Measurements from ENCODE around the gene FAM78B. TPM values are rescaled to one million over a fixed set of nuclear protein-coding genes. Genes with fewer than 3 reads are reported as not detected.

Gene FAM78B
- polyA plus RNA-seq, 3 donors = not detected

DNA sequence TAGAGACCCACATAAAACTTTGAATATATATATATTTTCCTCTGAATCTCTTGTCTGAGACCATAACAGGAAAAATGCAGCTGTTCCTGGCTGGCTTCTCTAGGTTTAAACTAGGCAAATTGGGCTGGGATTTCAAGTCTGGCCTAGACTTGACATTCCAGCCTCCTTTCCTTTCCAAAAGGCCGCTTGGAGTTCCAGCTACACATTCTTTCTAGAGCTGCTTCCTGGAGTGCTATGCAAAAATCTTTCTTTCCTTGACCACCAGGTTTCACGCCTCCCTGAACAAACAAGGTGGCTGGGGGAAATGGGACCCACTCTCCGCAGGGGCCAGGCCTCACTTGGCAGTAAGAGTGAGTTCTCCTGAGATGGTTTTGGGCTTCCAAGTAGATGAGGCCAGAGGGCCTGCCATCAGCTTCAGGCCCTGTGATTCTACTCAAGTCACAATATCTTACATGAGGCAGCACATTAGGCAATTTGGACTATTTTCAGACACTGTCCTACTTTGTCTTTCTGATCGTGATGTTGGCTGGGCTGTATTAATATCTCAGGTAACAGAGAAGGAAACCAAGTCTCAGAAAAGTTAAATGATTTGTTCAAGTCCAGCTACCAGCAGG lies 102.4 kb downstream of the FAM78B start:
- no peaks in the 10 kb centered on the region for H3K36me3 ChIP-seq (replicated peaks in 1 of 2; ENCODE audit: control insufficient read depth in 1 of 2, insufficient read depth in 2 of 2, low read length in 2 of 2)
- Mint-ChIP-seq H3K9me3 (peaks cover 0 to 5% (median 1%) of the 10 kb centered on the region in 7 donors), H3K4me3 (no peak overlapping the region), H3K27me3 (ENCODE audit: low read depth in 3 of 3) (peaks cover 0 to 4% (median 0%) of the 10 kb centered on the region in 3 donors), H3K36me3 (no peaks in the 10 kb centered on the region), H3K4me1 (no peaks in the 10 kb centered on the region), H3K27ac (no peak overlapping the region)
- no peaks in the 10 kb centered on the region for H3K9me3 ChIP-seq (replicated peaks in 1 of 2; ENCODE audit: control insufficient read depth in 1 of 2, insufficient read depth in 1 of 2, low read length in 2 of 2)
- no peak overlapping the region for H3K4me2 ChIP-seq (replicated peaks; ENCODE audit: extremely low read depth, low read length, poor library complexity, severe bottlenecking)
- intact Hi-C loops (cut with micrococcal nuclease) = no loop called here
- WGBS (ENCODE audit: insufficient coverage) = no CpG with 5 or more reads among the region's 4 CpGs
- no peak overlapping the region for H3K9ac ChIP-seq (ENCODE audit: insufficient read depth, low read length, poor library complexity, severe bottlenecking)
- DNase-seq = no peak
- no peak overlapping the region for H2AFZ ChIP-seq (ENCODE audit: insufficient read depth, low read depth, low read length, poor library complexity, severe bottlenecking)
- H3K4me3 ChIP-seq (replicated peaks in 1 of 3; ENCODE audit: low read depth in 2 of 3, low read length in 3 of 3) = no peak overlapping the region
- no peaks in the 10 kb centered on the region for H4K20me1 ChIP-seq (ENCODE audit: insufficient read depth, low read length)
- TF ChIP-seq, protein P1, sequence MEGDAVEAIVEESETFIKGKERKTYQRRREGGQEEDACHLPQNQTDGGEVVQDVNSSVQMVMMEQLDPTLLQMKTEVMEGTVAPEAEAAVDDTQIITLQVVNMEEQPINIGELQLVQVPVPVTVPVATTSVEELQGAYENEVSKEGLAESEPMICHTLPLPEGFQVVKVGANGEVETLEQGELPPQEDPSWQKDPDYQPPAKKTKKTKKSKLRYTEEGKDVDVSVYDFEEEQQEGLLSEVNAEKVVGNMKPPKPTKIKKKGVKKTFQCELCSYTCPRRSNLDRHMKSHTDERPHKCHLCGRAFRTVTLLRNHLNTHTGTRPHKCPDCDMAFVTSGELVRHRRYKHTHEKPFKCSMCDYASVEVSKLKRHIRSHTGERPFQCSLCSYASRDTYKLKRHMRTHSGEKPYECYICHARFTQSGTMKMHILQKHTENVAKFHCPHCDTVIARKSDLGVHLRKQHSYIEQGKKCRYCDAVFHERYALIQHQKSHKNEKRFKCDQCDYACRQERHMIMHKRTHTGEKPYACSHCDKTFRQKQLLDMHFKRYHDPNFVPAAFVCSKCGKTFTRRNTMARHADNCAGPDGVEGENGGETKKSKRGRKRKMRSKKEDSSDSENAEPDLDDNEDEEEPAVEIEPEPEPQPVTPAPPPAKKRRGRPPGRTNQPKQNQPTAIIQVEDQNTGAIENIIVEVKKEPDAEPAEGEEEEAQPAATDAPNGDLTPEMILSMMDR (IDR thresholded peaks at IDR 0.05) = no peak
- no peaks in the 10 kb centered on the region for H3K79me2 ChIP-seq (ENCODE audit: insufficient read depth, low read length)
- no peak overlapping the region for H3K27ac ChIP-seq (ENCODE audit: low read depth in 1 of 2, low read length in 2 of 2)
- H3K27me3 ChIP-seq (ENCODE audit: control insufficient read depth in 2 of 2, insufficient read depth in 2 of 2, low read length in 2 of 2) = no peaks in the 10 kb centered on the region
- no peaks in the 10 kb centered on the region for H3K4me1 ChIP-seq (ENCODE audit: control insufficient read depth in 1 of 2, insufficient read depth in 2 of 2, low read length in 2 of 2)

DNA sequence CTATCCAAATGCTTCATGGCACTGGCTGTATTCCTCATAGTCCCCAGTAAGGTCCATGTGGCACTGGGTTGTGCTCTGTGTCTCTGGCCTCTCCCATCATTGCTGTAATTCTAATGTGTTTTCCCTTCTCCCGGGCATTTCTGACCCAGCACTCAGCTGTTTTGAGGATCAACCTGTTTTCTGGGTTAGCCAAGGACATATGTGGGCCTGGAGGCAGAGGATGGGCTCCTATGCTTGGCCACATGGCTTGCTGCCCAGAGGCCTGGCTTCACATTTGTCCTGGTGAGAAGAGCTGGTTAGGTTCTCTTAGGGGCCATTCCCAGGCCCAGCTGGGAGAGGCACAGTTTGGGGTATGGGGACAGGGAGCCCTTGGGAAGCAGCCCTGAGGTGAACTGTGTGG lies 103.1 kb downstream of the FAM78B start:
- H3K36me3 ChIP-seq (replicated peaks in 1 of 2; ENCODE audit: control insufficient read depth in 1 of 2, insufficient read depth in 2 of 2, low read length in 2 of 2) = no peaks in the 10 kb centered on the region
- WGBS (ENCODE audit: insufficient coverage) = no CpG with 5 or more reads among the region's 1 CpG
- H3K4me2 ChIP-seq (replicated peaks; ENCODE audit: extremely low read depth, low read length, poor library complexity, severe bottlenecking) = no peak overlapping the region
- H2AFZ ChIP-seq (ENCODE audit: insufficient read depth, low read depth, low read length, poor library complexity, severe bottlenecking) = no peak overlapping the region
- intact Hi-C loops (cut with micrococcal nuclease) = no loop called here
- DNase-seq = no peak
- H3K9me3 ChIP-seq (replicated peaks in 1 of 2; ENCODE audit: control insufficient read depth in 1 of 2, insufficient read depth in 1 of 2, low read length in 2 of 2) = no peaks in the 10 kb centered on the region
- Mint-ChIP-seq H3K36me3 (no peaks in the 10 kb centered on the region), H3K27me3 (ENCODE audit: low read depth in 3 of 3) (peaks cover 0 to 4% (median 0%) of the 10 kb centered on the region in 3 donors), H3K4me3 (no peak overlapping the region), H3K4me1 (no peaks in the 10 kb centered on the region), H3K27ac (no peak overlapping the region), H3K9me3 (peaks cover 0 to 5% (median 1%) of the 10 kb centered on the region in 7 donors)
- no peak overlapping the region for H3K27ac ChIP-seq (ENCODE audit: low read depth in 1 of 2, low read length in 2 of 2)
- no peaks in the 10 kb centered on the region for H4K20me1 ChIP-seq (ENCODE audit: insufficient read depth, low read length)
- H3K9ac ChIP-seq (ENCODE audit: insufficient read depth, low read length, poor library complexity, severe bottlenecking) = no peak overlapping the region
- no peak overlapping the region for H3K4me3 ChIP-seq (replicated peaks in 1 of 3; ENCODE audit: low read depth in 2 of 3, low read length in 3 of 3)
- no peaks in the 10 kb centered on the region for H3K4me1 ChIP-seq (ENCODE audit: control insufficient read depth in 1 of 2, insufficient read depth in 2 of 2, low read length in 2 of 2)
- no peaks in the 10 kb centered on the region for H3K27me3 ChIP-seq (ENCODE audit: control insufficient read depth in 2 of 2, insufficient read depth in 2 of 2, low read length in 2 of 2)
- no peaks in the 10 kb centered on the region for H3K79me2 ChIP-seq (ENCODE audit: insufficient read depth, low read length)
- TF ChIP-seq, protein P1 (IDR thresholded peaks at IDR 0.05) = no peak
